Fibroblast of upper back skin (primary cell): ENCODE measurements around the gene PRKG1.
"Not testable (repeated sequence)": the region's sequence is repeated elsewhere in the genome, so short reads cannot be mapped to it uniquely, and the experiment has no call there.

Source experiments
- DNase-seq: peaks from one replicate; pipeline ENCODE4 v3.0.0-alpha.2; 2013

PRKG1 gene

GRCh38 chr10:51119441-51119840, 45.2 kb downstream of the PRKG1 start:
- DNase-seq = no peak

GRCh38 chr10:51121861-51122260, 47.6 kb downstream of the PRKG1 start:
- no peak for DNase-seq

- no peak for DNase-seq
These were observed 50.6 kb downstream of the PRKG1 start for GRCh38 chr10:51124852-51125251.

GRCh38 chr10:51125518-51125917, 51.2 kb downstream of the PRKG1 start:
- DNase-seq = no peak

GRCh38 chr10:51129946-51130544, 55.8 kb downstream of the PRKG1 start:
- peak; percentile 51 for DNase-seq

GRCh38 chr10:51137756-51138529, 63.7 kb downstream of the PRKG1 start:
- peak; percentile 60 for DNase-seq

- peak; percentile 22 for DNase-seq
These were observed 64.9 kb downstream of the PRKG1 start for GRCh38 chr10:51139176-51139575.

GRCh38 chr10:51141010-51141409, 66.7 kb downstream of the PRKG1 start:
- no peak for DNase-seq

GRCh38 chr10:51144161-51144781, 70.0 kb downstream of the PRKG1 start:
- no peak for DNase-seq

- no peak for DNase-seq
These were observed 71.1 kb downstream of the PRKG1 start for GRCh38 chr10:51145375-51145774.

- DNase-seq = no peak
These were observed 73.5 kb downstream of the PRKG1 start for GRCh38 chr10:51147644-51148399.

GRCh38 chr10:51156926-51157325, 82.6 kb downstream of the PRKG1 start:
- DNase-seq = peak; percentile 96

- DNase-seq = no peak
These were observed 84.5 kb downstream of the PRKG1 start for GRCh38 chr10:51158832-51159231.

- peak; percentile 29 for DNase-seq
These were observed 85.6 kb downstream of the PRKG1 start for GRCh38 chr10:51159841-51160240.

- DNase-seq = no peak
These were observed 87.7 kb downstream of the PRKG1 start for GRCh38 chr10:51162002-51162401.

- DNase-seq = not testable (repeated sequence)
These were observed 89.2 kb downstream of the PRKG1 start for GRCh38 chr10:51163380-51164049.

- no peak for DNase-seq
These were observed 94.0 kb downstream of the PRKG1 start for GRCh38 chr10:51168086-51168815.

GRCh38 chr10:51169111-51169510, 94.8 kb downstream of the PRKG1 start:
- DNase-seq = no peak

GRCh38 chr10:51170518-51171245, 96.4 kb downstream of the PRKG1 start:
- DNase-seq = peak; percentile 44

GRCh38 chr10:51171946-51172345, 97.7 kb downstream of the PRKG1 start:
- no peak for DNase-seq

GRCh38 chr10:51176976-51177695, 102.8 kb downstream of the PRKG1 start:
- DNase-seq = peak; percentile 83
